ENCODE measurements around the gene CWC22.

DNA sequence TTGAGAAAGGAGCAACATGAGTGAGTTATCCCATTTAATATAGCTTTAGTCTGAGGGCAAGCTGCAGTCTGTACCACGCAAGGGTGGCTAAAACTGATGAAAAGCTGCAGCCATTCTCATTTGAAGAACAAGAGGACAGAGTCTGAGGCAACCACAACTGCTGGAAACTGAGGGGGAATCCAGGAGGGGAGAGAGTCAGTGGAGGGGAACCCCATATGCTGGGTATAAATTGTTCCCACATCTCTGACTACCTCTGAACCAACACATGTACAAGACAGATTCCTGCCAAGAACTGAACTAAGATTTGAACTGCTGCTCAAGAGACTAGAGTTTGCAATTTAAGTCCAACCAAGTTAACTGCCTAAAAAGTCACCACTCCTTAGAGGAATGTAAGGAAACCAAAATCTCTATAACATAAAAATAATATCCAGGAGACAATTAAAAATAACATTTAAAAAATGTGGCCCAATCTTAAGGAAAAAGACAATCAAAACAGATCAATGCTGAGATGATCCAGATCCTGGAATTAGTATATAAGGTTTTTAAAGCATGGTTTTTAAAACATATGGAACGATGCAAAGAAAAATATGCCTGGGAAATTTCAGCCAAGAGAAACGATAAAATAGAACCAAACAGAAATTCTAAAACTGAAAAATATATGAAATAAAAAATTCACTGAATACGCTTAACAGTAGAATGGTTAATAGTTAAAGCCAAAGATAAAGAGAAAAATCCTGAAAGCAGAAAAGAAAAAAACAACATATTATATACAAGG, 11.2 kb downstream of the CWC22 start:
- TF ChIP-seq CTCF (IDR thresholded peaks at IDR 0.05) (no peak), EP300 (IDR thresholded peaks at IDR 0.05) (no peak), POLR2AphosphoS5 (IDR thresholded peaks at IDR 0.05) (no peak), POLR2A (IDR thresholded peaks at IDR 0.05) (no peak)

Measured in gastroesophageal sphincter (tissue), 3 donors.